ENCODE measurements around the gene BLOC1S2. TPM values are rescaled to one million over a fixed set of nuclear protein-coding genes. Genes with fewer than 3 reads are reported as not detected.
A peak's percentile ranks its signal among the peaks of the same experiment; 100 is the strongest.
"Not testable (repeated sequence)": the region's sequence is repeated elsewhere in the genome, so short reads cannot be mapped to it uniquely, and the experiment has no call there.

The BLOC1S2 gene
- total and polyA plus RNA-seq, 8 donors: 27.3 to 49.2 (median 30.1) TPM

DNA sequence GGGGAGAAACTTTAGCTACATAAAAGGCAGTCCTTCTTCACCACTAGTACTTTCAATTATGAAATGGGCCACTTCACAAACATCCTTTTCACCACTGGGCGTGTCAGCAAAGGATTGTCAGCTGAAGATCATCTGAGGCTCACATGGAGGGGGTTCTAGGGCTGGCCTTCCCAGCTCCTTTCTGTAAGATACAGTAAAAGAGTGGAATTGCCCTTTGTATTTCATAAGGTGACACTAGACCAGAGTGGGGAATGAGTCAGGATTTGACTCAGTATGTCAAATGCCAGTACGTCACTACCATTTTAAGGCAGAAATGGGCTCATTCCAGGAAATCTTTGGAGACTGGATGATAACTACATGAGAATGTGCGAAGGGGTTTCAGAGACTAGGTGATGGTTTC, 21.2 kb upstream of the BLOC1S2 start:
- H3K4me1 ChIP-seq: no peaks in the 10 kb centered on the region
- no peak overlapping the region for H3K27ac ChIP-seq
- H3K4me3 ChIP-seq: no peak overlapping the region
- intact Hi-C loops (cut with DNase I): loop anchor here in 1 of 2 donors (10.0 kb wide), 1 partner anchor 127 kb away; no protein-coding TSS in a partner anchor
- TF ChIP-seq CTCF (IDR thresholded peaks at IDR 0.05): no peak
- ATAC-seq: no peak
- H3K9me3 ChIP-seq: no peaks in the 10 kb centered on the region
- H3K36me3 ChIP-seq: no peaks in the 10 kb centered on the region
- peaks cover 0 to 51% of the 10 kb centered on the region in 2 donors for H3K27me3 ChIP-seq
- DNase-seq: no peak

GRCh38 chr10:100306861-100307260, 20.4 kb upstream of the BLOC1S2 start:
- TF ChIP-seq CTCF (IDR thresholded peaks at IDR 0.05): no peak
- DNase-seq: no peak
- intact Hi-C loops (cut with DNase I): loop anchor here in 1 of 2 donors (10.0 kb wide), 1 partner anchor 128 kb away; no protein-coding TSS in a partner anchor
- H3K36me3 ChIP-seq: no peaks in the 10 kb centered on the region
- no peak for ATAC-seq
- no peak overlapping the region for H3K27ac ChIP-seq
- H3K4me3 ChIP-seq: no peak overlapping the region
- no peaks in the 10 kb centered on the region for H3K9me3 ChIP-seq
- peaks cover 0 to 47% of the 10 kb centered on the region in 2 donors for H3K27me3 ChIP-seq
- H3K4me1 ChIP-seq: no peaks in the 10 kb centered on the region

- no peak overlapping the region for H3K27ac ChIP-seq
- no peaks in the 10 kb centered on the region for H3K9me3 ChIP-seq
- no peaks in the 10 kb centered on the region for H3K36me3 ChIP-seq
- ATAC-seq (no peak), DNase-seq (no peak)
- intact Hi-C loops (cut with DNase I): loop anchor here in 1 of 2 donors (10.0 kb wide), 1 partner anchor 130 kb away; no protein-coding TSS in a partner anchor
- no peak overlapping the region for H3K4me3 ChIP-seq
- H3K27me3 ChIP-seq: peaks cover 0 to 26% of the 10 kb centered on the region in 2 donors
- TF ChIP-seq CTCF (IDR thresholded peaks at IDR 0.05): no peak
- no peaks in the 10 kb centered on the region for H3K4me1 ChIP-seq
Measured at GRCh38 chr10:100304414-100304813, 17.9 kb upstream of the BLOC1S2 start.

- no peaks in the 10 kb centered on the region for H3K36me3 ChIP-seq
- DNase-seq (no peak), ATAC-seq (peak; percentile 70)
- peak; percentile 34 to 43 for TF ChIP-seq CTCF (IDR thresholded peaks at IDR 0.05)
- intact Hi-C loops (cut with DNase I): loop anchor here in 1 of 2 donors (10.0 kb wide), 1 partner anchor 131 kb away; no protein-coding TSS in a partner anchor
- H3K4me1 ChIP-seq: no peaks in the 10 kb centered on the region
- no peak overlapping the region for H3K27ac ChIP-seq
- H3K27me3 ChIP-seq: peaks cover 0 to 26% of the 10 kb centered on the region in 2 donors
- no peaks in the 10 kb centered on the region for H3K9me3 ChIP-seq
- no peak overlapping the region for H3K4me3 ChIP-seq
Measured at GRCh38 chr10:100303724-100304319, 17.3 kb upstream of the BLOC1S2 start.

- ATAC-seq, H3K9me3 ChIP-seq, H3K4me1 ChIP-seq, H3K36me3 ChIP-seq, H3K4me3 ChIP-seq, H3K27ac ChIP-seq, DNase-seq: not testable (repeated sequence)
- intact Hi-C loops (cut with DNase I): loop anchor here in 1 of 2 donors (10.0 kb wide), 1 partner anchor 134 kb away; no protein-coding TSS in a partner anchor
- H3K27me3 ChIP-seq: peaks cover 0 to 35% of the 10 kb centered on the region in 2 donors
Measured at GRCh38 chr10:100301123-100301522, 14.6 kb upstream of the BLOC1S2 start.

Data from left lung (tissue), 10 donors.